SJSA1 (cell line): ENCODE measurements around the gene ETFA. TPM values are rescaled to one million over a fixed set of nuclear protein-coding genes. Genes with fewer than 3 reads are reported as not detected.

ENCODE experiments used
- DNase-seq, 2 experiments: peaks; one replicate each; pipeline ENCODE4 v3.0.0-alpha.2; 2015 to 2020; ENCODE audit warnings: low spot score in 2 of 2, low read depth in 1 of 2
- H3K27ac ChIP-seq: fragments of 250-450 bp; sonication (Bioruptor Pico); 2 replicates; pipeline ENCODE4 v1.5.1; 2020; ENCODE audit warnings: mild to moderate bottlenecking, moderate library complexity
- H3K27me3 ChIP-seq: fragments of 250-450 bp; sonication (Bioruptor Pico); replicated peaks from 2 replicates; pipeline ENCODE4 v1.5.1; 2020; ENCODE audit warnings: mild to moderate bottlenecking, moderate library complexity
- H3K36me3 ChIP-seq: fragments of 250-450 bp; sonication (Bioruptor Pico); 2 replicates; pipeline ENCODE4 v1.5.1; 2020; ENCODE audit warnings: mild to moderate bottlenecking
- H3K4me1 ChIP-seq: fragments of 250-450 bp; sonication (Bioruptor Pico); replicated peaks from 2 replicates; pipeline ENCODE4 v1.6.1; 2021; ENCODE audit warnings: mild to moderate bottlenecking
- H3K4me3 ChIP-seq: fragments of 250-450 bp; sonication (Bioruptor Pico); 2 replicates; pipeline ENCODE4 v1.5.1; 2020; ENCODE audit warnings: mild to moderate bottlenecking
- H3K9me3 ChIP-seq: fragments of 250-450 bp; sonication (Bioruptor Pico); replicated peaks from 2 replicates; pipeline ENCODE4 v1.5.1; 2020; ENCODE audit warnings: mild to moderate bottlenecking
- total RNA-seq: library from RNA; depleted of rRNA; stranded (reverse); fragments of >200 nt; shearing (Covaris generic); gene quantifications from 2 replicates; pipeline ENCODE4 v1.2.3, GENCODE V29; 2014

Gene ETFA
- total RNA-seq, 1 experiment from 2014 or later, result 203 TPM

DNA sequence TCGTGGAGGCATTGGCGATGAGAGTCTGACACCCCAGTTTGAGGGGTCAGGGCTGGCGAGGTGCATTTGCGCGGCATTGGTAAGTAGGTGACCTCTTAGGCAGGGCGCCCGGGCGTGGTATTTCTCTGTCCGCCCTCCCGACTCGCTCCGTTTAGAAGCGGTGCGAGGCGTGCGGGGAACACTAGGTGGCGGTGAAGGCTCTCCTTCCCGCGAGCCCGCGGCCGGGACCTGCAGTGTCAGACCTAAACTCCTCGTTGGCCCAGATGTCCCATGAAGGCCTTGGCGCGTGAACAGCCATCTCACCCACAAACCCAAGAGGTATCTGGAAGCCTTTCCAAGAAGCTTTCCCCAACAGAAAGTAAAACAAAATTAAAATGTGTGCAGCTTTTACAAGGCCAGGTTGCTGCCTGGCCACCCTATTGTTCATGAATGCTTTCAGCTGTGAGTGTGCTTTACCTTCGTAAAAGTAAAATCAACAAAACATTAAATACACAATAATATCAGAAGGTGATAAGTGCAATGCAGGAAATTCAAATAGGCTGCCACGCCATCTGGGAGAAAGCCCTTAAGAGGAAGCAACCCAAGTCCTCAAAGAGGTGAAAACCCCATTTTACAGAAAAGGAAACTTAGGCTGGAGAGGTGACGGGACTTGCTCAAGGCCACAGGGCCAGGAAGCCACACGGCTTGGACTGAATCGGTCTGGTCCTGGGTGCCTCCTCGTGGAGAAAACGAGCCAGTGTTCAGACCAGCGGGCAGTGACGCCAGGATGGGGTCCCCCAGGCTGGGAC is 120.3 kb downstream of the ETFA start:
- H3K27me3 ChIP-seq, result no peaks in the 10 kb centered on the region
- peaks cover 15% of the 10 kb centered on the region for H3K4me1 ChIP-seq
- no peak overlapping the region for H3K27ac ChIP-seq
- peak; percentile 67 to 79 for DNase-seq
- no peaks in the 10 kb centered on the region for H3K9me3 ChIP-seq
- no peak overlapping the region for H3K4me3 ChIP-seq
- H3K36me3 ChIP-seq, result no peaks in the 10 kb centered on the region

GRCh38 chr15:76190070-76190564 is 121.2 kb downstream of the ETFA start:
- H3K4me1 ChIP-seq, result peaks cover 17% of the 10 kb centered on the region
- DNase-seq, result no peak
- no peak overlapping the region for H3K27ac ChIP-seq
- no peak overlapping the region for H3K4me3 ChIP-seq
- H3K36me3 ChIP-seq, result no peaks in the 10 kb centered on the region
- H3K27me3 ChIP-seq, result no peaks in the 10 kb centered on the region
- no peaks in the 10 kb centered on the region for H3K9me3 ChIP-seq

GRCh38 chr15:76189106-76189505 is 122.2 kb downstream of the ETFA start:
- no peak overlapping the region for H3K4me3 ChIP-seq
- no peak overlapping the region for H3K27ac ChIP-seq
- H3K27me3 ChIP-seq, result no peaks in the 10 kb centered on the region
- no peaks in the 10 kb centered on the region for H3K9me3 ChIP-seq
- H3K4me1 ChIP-seq, result peaks cover 17% of the 10 kb centered on the region
- H3K36me3 ChIP-seq, result no peaks in the 10 kb centered on the region
- no peak for DNase-seq

DNA sequence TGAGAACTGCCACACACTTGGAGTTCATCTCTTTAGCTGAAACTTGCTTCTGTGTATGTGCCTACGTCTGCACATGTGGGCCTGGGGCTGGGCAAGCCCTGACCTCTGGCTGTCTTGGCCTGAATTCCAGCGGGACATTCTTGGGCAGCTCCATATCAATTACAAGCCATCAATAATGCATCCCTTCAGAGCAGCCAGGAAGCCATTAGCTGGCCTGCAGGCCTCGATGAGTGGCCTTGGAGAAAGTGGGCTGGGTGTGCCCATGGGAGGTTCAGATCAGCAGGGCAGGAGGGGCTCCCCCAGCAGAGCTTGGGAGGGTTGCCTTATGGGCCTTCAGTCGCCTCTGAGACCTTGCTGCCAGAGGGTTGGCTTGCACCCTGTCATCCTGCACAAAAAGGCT is 124.1 kb downstream of the ETFA start:
- Histone ChIP-seq H3K9me3 (no peaks in the 10 kb centered on the region), H3K27me3 (no peaks in the 10 kb centered on the region), H3K4me1 (peaks cover 17% of the 10 kb centered on the region), H3K36me3 (no peaks in the 10 kb centered on the region), H3K27ac (no peak overlapping the region), H3K4me3 (no peak overlapping the region)
- no peak for DNase-seq

- Histone ChIP-seq H3K27ac (0 out of 2 replicates have a peak overlapping the region, but pooled peaks have one; percentile 37), H3K4me3 (no peak overlapping the region), H3K9me3 (no peaks in the 10 kb centered on the region), H3K36me3 (no peaks in the 10 kb centered on the region), H3K4me1 (peaks cover 11% of the 10 kb centered on the region), H3K27me3 (no peaks in the 10 kb centered on the region)
- peak; percentile 49 to 59 for DNase-seq
These were observed 125.6 kb downstream of the ETFA start for GRCh38 chr15:76185716-76186115.

- Histone ChIP-seq H3K4me1 (peaks cover 7% of the 10 kb centered on the region), H3K27ac (no peak overlapping the region), H3K27me3 (no peaks in the 10 kb centered on the region), H3K4me3 (no peak overlapping the region), H3K36me3 (no peaks in the 10 kb centered on the region), H3K9me3 (no peaks in the 10 kb centered on the region)
- no peak for DNase-seq
These were observed 126.6 kb downstream of the ETFA start for GRCh38 chr15:76184650-76185035.

DNA sequence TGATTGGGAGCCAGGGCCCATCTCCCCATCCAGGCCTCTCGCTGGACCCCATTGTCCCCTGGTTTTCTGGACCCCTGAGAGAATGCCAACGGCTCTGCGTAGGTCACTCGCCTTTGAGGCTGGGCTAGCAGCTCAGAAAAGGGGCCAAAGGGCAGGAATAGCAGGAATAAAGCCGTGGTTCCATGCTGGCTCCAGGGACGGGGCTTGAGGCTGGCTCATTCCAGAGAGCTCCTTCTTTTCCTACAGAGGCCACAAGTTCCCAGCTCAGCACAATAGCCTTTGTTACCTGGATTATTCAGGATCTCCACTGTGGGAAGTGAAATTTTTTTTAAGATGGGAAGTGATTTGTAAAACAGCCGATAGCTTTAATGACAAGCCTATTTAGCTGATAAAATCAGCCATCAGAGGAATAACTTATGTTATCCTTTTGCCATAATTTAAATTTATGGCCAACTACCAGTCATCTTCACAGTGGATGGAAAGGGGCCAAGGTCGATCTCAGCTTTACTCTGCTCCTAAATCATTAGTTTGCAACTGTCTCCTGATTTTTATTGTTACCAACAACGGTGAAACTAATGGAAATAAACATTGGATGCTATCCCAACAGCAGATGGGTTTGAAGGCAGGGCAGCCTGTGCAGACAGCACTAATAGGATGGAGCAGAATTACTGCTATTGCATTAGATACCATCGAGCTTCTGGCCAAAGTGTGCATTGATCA is 127.2 kb downstream of the ETFA start:
- H3K9me3 ChIP-seq, result no peaks in the 10 kb centered on the region
- no peaks in the 10 kb centered on the region for H3K36me3 ChIP-seq
- DNase-seq, result no peak
- no peak overlapping the region for H3K27ac ChIP-seq
- H3K4me1 ChIP-seq, result peaks cover 7% of the 10 kb centered on the region
- H3K4me3 ChIP-seq, result no peak overlapping the region
- H3K27me3 ChIP-seq, result no peaks in the 10 kb centered on the region

GRCh38 chr15:76181705-76182107 is 129.6 kb downstream of the ETFA start:
- Histone ChIP-seq H3K9me3 (no peaks in the 10 kb centered on the region), H3K4me1 (peaks cover 7% of the 10 kb centered on the region), H3K4me3 (no peak overlapping the region), H3K27ac (no peak overlapping the region), H3K27me3 (no peaks in the 10 kb centered on the region), H3K36me3 (no peaks in the 10 kb centered on the region)
- no peak for DNase-seq

- no peak for DNase-seq
- Histone ChIP-seq H3K36me3 (no peaks in the 10 kb centered on the region), H3K4me1 (no peaks in the 10 kb centered on the region), H3K4me3 (no peak overlapping the region), H3K27ac (no peak overlapping the region), H3K9me3 (no peaks in the 10 kb centered on the region), H3K27me3 (no peaks in the 10 kb centered on the region)
These were observed 130.9 kb downstream of the ETFA start for GRCh38 chr15:76180321-76180720.

DNA sequence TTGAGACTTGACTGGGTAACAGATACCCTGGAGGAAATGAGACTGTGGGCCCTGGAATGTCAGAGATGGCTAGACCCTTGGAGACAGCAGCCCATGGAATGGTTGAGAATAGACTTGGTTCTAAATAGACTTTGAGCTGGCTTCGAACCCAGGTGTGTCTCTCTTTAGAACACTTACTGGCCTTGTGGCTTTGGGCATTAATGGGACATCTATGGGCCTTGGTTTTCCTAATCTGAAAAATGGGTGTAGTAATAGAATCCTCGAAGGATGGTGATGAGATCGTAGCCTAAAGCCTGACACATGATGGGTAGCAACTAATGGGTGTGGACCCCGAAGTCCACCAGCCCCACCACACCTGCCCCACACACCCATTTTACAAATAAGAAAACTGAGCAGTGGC is 132.2 kb downstream of the ETFA start:
- Histone ChIP-seq H3K4me1 (no peaks in the 10 kb centered on the region), H3K27ac (no peak overlapping the region), H3K4me3 (no peak overlapping the region), H3K27me3 (no peaks in the 10 kb centered on the region), H3K36me3 (no peaks in the 10 kb centered on the region), H3K9me3 (no peaks in the 10 kb centered on the region)
- no peak for DNase-seq

DNA sequence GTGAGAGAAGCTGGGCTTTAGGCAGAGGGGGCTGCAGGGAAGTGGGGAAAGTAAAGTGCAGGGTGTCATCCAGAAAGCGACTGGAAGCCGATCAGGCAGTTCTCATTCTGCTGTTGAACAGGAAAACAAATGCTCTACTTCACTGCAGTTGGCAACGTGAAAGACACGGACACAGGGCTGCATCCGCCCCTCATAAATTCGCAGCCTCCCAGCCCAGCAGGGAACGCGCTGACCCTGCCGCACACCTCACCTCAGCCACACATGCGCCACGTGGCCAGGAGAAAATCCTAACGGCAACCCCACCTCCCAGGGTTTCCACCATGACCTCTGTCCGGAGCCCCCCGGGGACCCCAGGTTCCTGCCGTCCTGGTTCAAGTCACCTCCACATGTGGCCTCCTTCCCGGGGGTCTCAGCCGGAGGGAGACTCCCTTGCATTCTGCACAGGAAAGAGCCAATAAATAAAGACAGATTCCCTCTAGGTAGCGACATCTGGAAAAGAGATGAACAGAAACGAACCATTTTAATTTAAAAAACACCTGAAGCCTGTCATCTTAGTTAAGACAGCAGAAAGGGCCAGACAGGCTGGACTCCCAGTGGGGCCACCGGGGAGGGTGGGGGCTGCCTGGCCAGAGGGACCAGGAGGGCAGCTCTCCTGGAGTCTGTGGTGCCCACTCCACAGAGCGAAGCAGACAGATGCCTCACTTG is 132.8 kb downstream of the ETFA start:
- Histone ChIP-seq H3K4me3 (no peak overlapping the region), H3K27me3 (no peaks in the 10 kb centered on the region), H3K9me3 (no peaks in the 10 kb centered on the region), H3K27ac (no peak overlapping the region), H3K36me3 (no peaks in the 10 kb centered on the region), H3K4me1 (no peaks in the 10 kb centered on the region)
- DNase-seq, result no peak

- Histone ChIP-seq H3K9me3 (no peaks in the 10 kb centered on the region), H3K27ac (no peak overlapping the region), H3K36me3 (no peaks in the 10 kb centered on the region), H3K4me3 (no peak overlapping the region), H3K27me3 (no peaks in the 10 kb centered on the region), H3K4me1 (no peaks in the 10 kb centered on the region)
- DNase-seq, result no peak
These were observed 133.7 kb downstream of the ETFA start for GRCh38 chr15:76177491-76178040.

DNA sequence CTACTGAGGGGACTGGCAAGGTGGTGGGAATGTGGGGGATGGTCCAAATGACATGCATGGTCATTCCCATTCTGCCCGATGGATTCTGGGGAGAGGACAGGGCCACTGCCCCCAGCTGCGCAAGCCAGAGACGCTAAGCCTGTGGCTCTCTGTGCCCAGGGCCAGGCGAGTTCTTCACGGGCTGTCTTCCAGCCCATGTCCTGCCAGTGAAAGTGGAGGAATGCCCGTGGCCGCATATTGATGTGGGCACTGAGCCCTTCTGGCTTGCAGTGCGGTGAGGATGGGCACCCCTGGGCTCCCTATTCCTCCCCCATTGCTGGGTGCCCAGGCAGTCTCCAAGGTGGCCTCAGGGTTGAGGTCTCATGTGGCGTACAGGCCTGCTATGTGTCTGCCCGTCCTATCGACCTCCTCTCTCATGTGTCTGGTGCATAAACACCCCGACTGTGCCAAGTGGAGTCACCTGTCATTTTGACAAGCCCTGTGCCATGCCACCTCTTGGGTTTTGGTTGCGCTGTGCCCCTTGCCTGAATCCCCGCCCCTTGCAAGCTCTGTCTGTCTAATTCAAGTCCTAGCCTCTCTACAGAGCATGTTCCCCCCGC is 134.7 kb downstream of the ETFA start:
- H3K4me1 ChIP-seq, result no peaks in the 10 kb centered on the region
- no peaks in the 10 kb centered on the region for H3K36me3 ChIP-seq
- no peaks in the 10 kb centered on the region for H3K9me3 ChIP-seq
- H3K4me3 ChIP-seq, result no peak overlapping the region
- DNase-seq, result no peak
- H3K27me3 ChIP-seq, result no peaks in the 10 kb centered on the region
- no peak overlapping the region for H3K27ac ChIP-seq
